ENCODE results near the gene GNB1. TPM values are rescaled to one million over a fixed set of nuclear protein-coding genes. Genes with fewer than 3 reads are reported as not detected.

GNB1 gene
- total and polyA plus RNA-seq, 4 donors: 114 to 338 (median 191) TPM

GRCh38 chr1:1893997-1894353 is 3.1 kb upstream of the GNB1 start:
- TF ChIP-seq, protein P1, sequence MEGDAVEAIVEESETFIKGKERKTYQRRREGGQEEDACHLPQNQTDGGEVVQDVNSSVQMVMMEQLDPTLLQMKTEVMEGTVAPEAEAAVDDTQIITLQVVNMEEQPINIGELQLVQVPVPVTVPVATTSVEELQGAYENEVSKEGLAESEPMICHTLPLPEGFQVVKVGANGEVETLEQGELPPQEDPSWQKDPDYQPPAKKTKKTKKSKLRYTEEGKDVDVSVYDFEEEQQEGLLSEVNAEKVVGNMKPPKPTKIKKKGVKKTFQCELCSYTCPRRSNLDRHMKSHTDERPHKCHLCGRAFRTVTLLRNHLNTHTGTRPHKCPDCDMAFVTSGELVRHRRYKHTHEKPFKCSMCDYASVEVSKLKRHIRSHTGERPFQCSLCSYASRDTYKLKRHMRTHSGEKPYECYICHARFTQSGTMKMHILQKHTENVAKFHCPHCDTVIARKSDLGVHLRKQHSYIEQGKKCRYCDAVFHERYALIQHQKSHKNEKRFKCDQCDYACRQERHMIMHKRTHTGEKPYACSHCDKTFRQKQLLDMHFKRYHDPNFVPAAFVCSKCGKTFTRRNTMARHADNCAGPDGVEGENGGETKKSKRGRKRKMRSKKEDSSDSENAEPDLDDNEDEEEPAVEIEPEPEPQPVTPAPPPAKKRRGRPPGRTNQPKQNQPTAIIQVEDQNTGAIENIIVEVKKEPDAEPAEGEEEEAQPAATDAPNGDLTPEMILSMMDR (IDR thresholded peaks at IDR 0.05; ENCODE audit: control extremely low read depth, extremely low read depth): no peak
- no peak for ATAC-seq (ENCODE audit: insufficient read depth, low FRiP score)
- H3K27ac ChIP-seq (ENCODE audit: low read depth in 1 of 2, low read length in 1 of 2): no peak overlapping the region
- H3K4me1 ChIP-seq (ENCODE audit: control insufficient read depth in 5 of 5, insufficient read depth in 5 of 5, low read length in 5 of 5): peaks cover under 1 to 21% (median 5%) of the 10 kb centered on the region in 5 donors
- 88 to 97% methylated on average over 2 of the region's 2 CpGs for WGBS, 2 donors
- no peaks in the 10 kb centered on the region for H3K36me3 ChIP-seq (ENCODE audit: control insufficient read depth in 4 of 4, insufficient read depth in 4 of 4, low read length in 4 of 4)
- no peaks in the 10 kb centered on the region for H3K9me3 ChIP-seq (ENCODE audit: control insufficient read depth in 4 of 4, insufficient read depth in 3 of 4, low read length in 3 of 4)
- no peak for DNase-seq
- H3K27me3 ChIP-seq (ENCODE audit: control insufficient read depth in 3 of 3, insufficient read depth in 3 of 3, low read length in 2 of 3): peaks cover 0 to 2% (median 0%) of the 10 kb centered on the region in 3 donors
- H3K9ac ChIP-seq (ENCODE audit: insufficient read depth in 1 of 2, low read length in 2 of 2): no peak overlapping the region
- H3K4me3 ChIP-seq: no peak overlapping the region

GRCh38 chr1:1893291-1893985 is 2.6 kb upstream of the GNB1 start:
- ATAC-seq (ENCODE audit: insufficient read depth, low FRiP score): no peak
- WGBS, 2 donors: 92 to 95% methylated on average over 19 of the region's 19 CpGs

DNA sequence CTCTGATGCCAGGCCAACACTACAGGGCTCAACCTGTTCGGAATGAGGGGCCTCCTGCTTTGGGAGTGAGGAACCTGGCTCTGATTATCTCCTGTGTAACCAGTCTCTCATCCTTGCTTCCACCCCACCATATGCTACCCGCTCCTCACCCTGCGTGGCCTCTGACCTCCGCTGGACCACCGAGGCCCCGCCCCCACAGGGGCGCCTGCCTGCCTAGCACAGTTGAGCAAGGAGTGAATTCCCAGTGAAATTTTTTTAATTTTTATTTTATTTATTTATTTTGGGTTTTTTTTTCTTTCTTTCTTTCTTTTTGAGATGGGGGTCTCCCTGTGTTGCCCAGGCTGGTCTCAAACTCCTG is 1.9 kb upstream of the GNB1 start:
- Histone ChIP-seq H3K9ac (ENCODE audit: insufficient read depth in 1 of 2, low read length in 2 of 2) (no peak overlapping the region), H3K4me1 (ENCODE audit: control insufficient read depth in 5 of 5, insufficient read depth in 5 of 5, low read length in 5 of 5) (peaks cover 5 to 28% (median 6%) of the 10 kb centered on the region in 5 donors), H3K4me3 (no peak overlapping the region), H3K27ac (ENCODE audit: low read depth in 1 of 2, low read length in 1 of 2) (no peak overlapping the region), H3K36me3 (ENCODE audit: control insufficient read depth in 4 of 4, insufficient read depth in 4 of 4, low read length in 4 of 4) (peaks cover 0 to 2% (median under 1%) of the 10 kb centered on the region in 4 donors), H3K9me3 (ENCODE audit: control insufficient read depth in 4 of 4, insufficient read depth in 3 of 4, low read length in 3 of 4) (no peaks in the 10 kb centered on the region), H3K27me3 (ENCODE audit: control insufficient read depth in 3 of 3, insufficient read depth in 3 of 3, low read length in 2 of 3) (peaks cover 0 to 2% (median 0%) of the 10 kb centered on the region in 3 donors)
- ATAC-seq (ENCODE audit: insufficient read depth, low FRiP score): no peak
- no peak for DNase-seq
- 81 to 93% methylated on average over 7 of the region's 7 CpGs for WGBS, 2 donors
- TF ChIP-seq, protein P1 (IDR thresholded peaks at IDR 0.05; ENCODE audit: control extremely low read depth, extremely low read depth): no peak

More at GRCh38 chr1:1893291-1893985, 2.6 kb upstream of the GNB1 start:
- TF ChIP-seq, protein P1 (IDR thresholded peaks at IDR 0.05; ENCODE audit: control extremely low read depth, extremely low read depth): no peak
- Histone ChIP-seq H3K27ac (ENCODE audit: low read depth in 1 of 2, low read length in 1 of 2) (no peak overlapping the region), H3K36me3 (ENCODE audit: control insufficient read depth in 4 of 4, insufficient read depth in 4 of 4, low read length in 4 of 4) (no peaks in the 10 kb centered on the region), H3K4me1 (ENCODE audit: control insufficient read depth in 5 of 5, insufficient read depth in 5 of 5, low read length in 5 of 5) (peaks cover 5 to 24% (median 6%) of the 10 kb centered on the region in 5 donors), H3K4me3 (no peak overlapping the region), H3K9me3 (ENCODE audit: control insufficient read depth in 4 of 4, insufficient read depth in 3 of 4, low read length in 3 of 4) (no peaks in the 10 kb centered on the region), H3K9ac (ENCODE audit: insufficient read depth in 1 of 2, low read length in 2 of 2) (no peak overlapping the region), H3K27me3 (ENCODE audit: control insufficient read depth in 3 of 3, insufficient read depth in 3 of 3, low read length in 2 of 3) (peaks cover 0 to 2% (median 0%) of the 10 kb centered on the region in 3 donors)
- no peak for DNase-seq

Data from lung (tissue), 12 donors.